SK-N-SH treated with all-trans-retinoic acid at 6 μM for 48 hours (cell line): ENCODE results near the gene KRT82.
"Not testable (repeated sequence)": the region's sequence is repeated elsewhere in the genome, so short reads cannot be mapped to it uniquely, and the experiment has no call there.

Source experiments
- BACH2 ChIP-seq: fragments of 250-450 bp; sonication (Bioruptor Pico); IDR thresholded peaks from 2 replicates; pipeline ENCODE4 v1.9.0; 2021; ENCODE audit warnings: mild to moderate bottlenecking, borderline replicate concordance
- CSRNP3 ChIP-seq: fragments of 250-450 bp; sonication (Bioruptor Pico); IDR thresholded peaks from 2 replicates; pipeline ENCODE4 v1.5.1; 2021; ENCODE audit warnings: mild to moderate bottlenecking, moderate library complexity
- OSR1 ChIP-seq: fragments of 250-450 bp; sonication (Bioruptor Pico); IDR thresholded peaks from 2 replicates; pipeline ENCODE4 v1.8.0; 2022; ENCODE audit warnings: moderate library complexity, mild to moderate bottlenecking, inconsistent platforms
- RARB ChIP-seq: fragments of 250-450 bp; sonication (Bioruptor Pico); IDR thresholded peaks from 2 replicates; pipeline ENCODE4 v1.8.0; 2021; ENCODE audit warnings: mild to moderate bottlenecking, moderate library complexity
- TSHZ2 ChIP-seq: fragments of 250-450 bp; sonication (Bioruptor Pico); IDR thresholded peaks from 2 replicates; pipeline ENCODE4 v1.5.0; 2020; ENCODE audit warnings: mild to moderate bottlenecking, moderate library complexity
- ZFP30 ChIP-seq: fragments of 450-650 bp; formaldehyde crosslinking; IDR thresholded peaks from 2 replicates; pipeline ENCODE4 v1.5.0; 2022; ENCODE audit warnings: mild to moderate bottlenecking, moderate library complexity
- ZNF8 ChIP-seq: fragments of 450-650 bp; formaldehyde crosslinking; IDR thresholded peaks from 2 replicates; pipeline ENCODE4 v1.5.0; 2020; ENCODE audit warnings: mild to moderate bottlenecking, moderate library complexity
- TF ChIP-seq, protein P1 (sequence below): fragments of 250-450 bp; sonication (Bioruptor Pico); IDR thresholded peaks from 2 replicates; pipeline ENCODE4 v1.8.0; 2020; ENCODE audit warnings: mild to moderate bottlenecking, moderate library complexity, borderline replicate concordance

DNA sequence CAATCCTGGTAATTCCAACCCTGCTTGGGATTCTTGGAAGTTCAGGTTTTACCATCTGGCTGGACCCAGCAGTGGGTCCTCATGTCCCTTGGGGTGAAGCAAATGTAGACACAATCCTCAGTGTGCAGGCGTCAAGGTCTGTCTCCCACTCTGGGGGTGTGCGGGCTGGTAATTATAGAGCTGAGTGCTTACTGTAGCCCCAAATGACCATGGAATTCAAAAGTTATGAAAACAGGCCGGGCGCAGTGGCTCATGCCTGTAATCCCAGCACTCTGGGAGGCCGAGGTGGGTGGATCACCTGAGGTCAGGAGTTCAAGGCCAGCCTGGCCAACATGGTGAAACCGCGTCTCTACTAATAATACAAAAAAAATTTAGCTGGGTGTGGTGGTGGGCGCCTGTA is 61.1 kb downstream of the KRT82 start:
- not testable (repeated sequence) for TF ChIP-seq ZFP30, BACH2, TSHZ2, ZNF8, RARB, CSRNP3, OSR1 (CRISPR knock-in tag)
- TF ChIP-seq, protein P1, sequence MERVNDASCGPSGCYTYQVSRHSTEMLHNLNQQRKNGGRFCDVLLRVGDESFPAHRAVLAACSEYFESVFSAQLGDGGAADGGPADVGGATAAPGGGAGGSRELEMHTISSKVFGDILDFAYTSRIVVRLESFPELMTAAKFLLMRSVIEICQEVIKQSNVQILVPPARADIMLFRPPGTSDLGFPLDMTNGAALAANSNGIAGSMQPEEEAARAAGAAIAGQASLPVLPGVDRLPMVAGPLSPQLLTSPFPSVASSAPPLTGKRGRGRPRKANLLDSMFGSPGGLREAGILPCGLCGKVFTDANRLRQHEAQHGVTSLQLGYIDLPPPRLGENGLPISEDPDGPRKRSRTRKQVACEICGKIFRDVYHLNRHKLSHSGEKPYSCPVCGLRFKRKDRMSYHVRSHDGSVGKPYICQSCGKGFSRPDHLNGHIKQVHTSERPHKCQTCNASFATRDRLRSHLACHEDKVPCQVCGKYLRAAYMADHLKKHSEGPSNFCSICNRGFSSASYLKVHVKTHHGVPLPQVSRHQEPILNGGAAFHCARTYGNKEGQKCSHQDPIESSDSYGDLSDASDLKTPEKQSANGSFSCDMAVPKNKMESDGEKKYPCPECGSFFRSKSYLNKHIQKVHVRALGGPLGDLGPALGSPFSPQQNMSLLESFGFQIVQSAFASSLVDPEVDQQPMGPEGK (CRISPR knock-in tag): not testable (repeated sequence)
